Right hindlimb (tissue), 1 donor: ENCODE data around the gene PDCD7.
A peak's percentile ranks its signal among the peaks of the same experiment; 100 is the strongest.
"Not testable (repeated sequence)": the region's sequence is repeated elsewhere in the genome, so short reads cannot be mapped to it uniquely, and the experiment has no call there.

ENCODE experiments used
- DNase-seq: peaks from one replicate; pipeline ENCODE4 v3.0.0-alpha.2; 2018

The PDCD7 gene, protein sequence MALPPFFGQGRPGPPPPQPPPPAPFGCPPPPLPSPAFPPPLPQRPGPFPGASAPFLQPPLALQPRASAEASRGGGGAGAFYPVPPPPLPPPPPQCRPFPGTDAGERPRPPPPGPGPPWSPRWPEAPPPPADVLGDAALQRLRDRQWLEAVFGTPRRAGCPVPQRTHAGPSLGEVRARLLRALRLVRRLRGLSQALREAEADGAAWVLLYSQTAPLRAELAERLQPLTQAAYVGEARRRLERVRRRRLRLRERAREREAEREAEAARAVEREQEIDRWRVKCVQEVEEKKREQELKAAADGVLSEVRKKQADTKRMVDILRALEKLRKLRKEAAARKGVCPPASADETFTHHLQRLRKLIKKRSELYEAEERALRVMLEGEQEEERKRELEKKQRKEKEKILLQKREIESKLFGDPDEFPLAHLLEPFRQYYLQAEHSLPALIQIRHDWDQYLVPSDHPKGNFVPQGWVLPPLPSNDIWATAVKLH

DNA sequence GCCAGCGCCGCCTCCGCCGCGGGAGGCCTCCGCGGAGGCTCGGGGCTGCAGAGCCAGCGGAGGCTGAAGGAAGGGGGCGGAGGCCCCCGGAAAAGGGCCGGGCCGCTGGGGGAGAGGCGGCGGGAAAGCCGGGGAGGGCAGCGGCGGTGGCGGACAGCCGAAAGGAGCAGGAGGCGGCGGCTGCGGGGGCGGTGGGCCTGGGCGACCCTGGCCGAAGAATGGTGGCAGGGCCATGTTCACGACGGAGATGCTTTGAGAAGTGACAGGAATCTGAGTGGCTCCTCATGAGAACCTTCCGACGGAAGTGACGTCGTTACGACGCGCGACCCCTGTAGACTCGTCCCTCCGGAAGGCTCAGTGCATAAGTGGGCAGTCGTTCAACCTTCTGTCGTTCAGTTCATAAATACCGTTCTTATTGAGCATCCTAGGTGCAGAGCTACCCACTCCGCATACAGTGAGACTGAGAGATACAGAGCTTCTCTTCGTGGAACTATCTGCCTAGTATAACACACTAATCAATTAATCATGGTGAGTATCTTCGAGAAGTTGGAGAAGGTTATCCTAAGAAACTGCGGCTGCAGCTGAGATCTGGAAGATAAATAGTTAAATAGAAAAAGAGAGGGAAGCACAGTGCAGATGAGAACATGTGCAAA lies at the start of gene PDCD7:
TSS of gene PDCD7 (minus strand) at position 261 of the 653 bp plus-strand sequence. CDS start at position 234, 27 bp downstream.
- DNase-seq = peak; percentile 94

DNA sequence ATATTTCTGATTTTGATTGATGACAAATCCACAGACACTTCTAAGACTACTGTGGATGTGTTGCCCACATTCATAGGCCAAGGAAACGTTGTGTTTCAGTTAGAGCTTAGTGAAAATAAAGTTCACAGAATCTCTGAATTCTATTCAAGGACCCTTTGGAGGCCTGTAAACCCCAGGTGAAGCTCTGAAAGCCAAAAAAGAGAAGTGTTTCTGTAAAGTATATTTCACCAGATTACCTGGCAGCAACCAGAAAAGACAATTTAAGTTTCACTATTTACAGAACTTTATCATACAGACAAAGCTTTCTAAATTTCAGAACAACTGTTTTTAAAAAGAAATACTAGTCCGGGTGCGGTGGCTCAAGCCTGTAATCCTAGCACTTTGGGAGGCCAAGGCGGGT lies 48.9 kb upstream of the PDCD7 start:
- no peak for DNase-seq

DNA sequence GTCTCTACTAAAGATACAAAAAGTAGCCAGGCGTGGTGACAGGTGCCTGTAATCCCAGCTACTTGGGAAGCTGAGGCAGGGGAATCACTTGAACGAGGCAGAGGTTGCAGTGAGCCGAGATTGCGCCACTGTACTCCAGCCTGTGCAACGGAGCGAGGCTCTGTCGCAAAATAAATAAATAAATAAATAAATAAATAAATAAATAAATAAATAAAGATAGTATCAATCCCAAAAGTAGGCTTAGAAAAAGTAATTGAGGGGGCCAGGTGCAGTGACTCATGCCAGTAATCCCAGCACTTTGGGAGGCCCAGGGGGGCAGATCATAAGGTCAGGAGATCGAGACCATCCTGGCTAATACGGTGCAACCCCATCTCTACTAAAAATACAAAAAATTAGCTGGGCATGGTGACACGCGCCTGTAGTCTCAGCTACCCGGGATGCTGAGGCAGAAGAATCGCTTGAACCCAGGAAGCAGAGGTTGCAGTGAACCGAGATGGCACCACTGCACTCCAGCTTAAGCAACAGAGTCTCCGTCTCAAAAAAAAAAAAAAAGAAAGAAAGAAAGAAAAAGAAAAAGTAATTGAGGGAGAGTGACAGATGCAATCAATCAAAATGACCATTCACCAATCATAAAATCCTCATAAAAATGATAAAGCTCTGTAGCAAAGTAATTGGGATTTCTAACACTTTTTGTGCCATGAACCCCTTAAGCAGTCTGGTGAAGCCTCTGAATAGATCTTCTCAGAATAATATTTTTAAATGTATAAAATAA lies 48.2 kb upstream of the PDCD7 start:
- DNase-seq = not testable (repeated sequence)

DNA sequence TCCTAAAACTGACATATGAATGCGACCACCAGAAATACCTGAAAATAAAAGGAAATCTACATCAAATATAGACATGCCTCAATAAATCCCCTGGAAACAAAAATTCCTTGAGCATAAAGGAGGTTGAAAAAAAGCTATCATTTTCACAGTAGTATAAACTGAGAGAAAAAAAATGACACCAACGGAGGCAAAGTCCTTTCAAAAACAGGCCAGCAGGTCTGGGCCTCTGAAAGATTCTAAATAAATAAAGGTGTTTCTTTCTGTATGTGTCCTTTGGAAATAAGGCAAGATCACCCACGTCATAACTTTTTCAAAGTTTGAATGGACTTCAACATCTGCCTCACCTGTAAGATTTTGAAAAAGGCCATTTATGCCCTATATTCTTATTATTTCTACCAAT lies 46.6 kb upstream of the PDCD7 start:
- no peak for DNase-seq

DNA sequence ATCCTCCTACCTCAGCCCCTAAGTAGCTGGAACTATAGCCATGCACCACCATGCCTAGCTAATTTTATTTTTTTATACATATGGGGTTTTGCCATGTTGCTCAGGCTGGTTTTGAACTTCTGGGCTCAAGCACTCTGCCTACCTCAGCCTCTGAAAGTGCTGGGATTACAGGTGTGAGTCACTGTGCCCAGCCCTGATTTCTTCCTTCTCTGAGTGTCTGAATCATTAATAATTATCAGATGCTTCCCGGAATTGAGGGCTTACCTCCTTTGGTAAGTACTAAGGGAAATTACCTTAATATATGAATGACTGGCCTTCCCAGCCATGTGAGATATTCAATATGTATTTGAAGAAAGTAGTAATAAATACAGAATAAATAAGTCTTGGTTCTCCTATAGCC lies 44.3 kb upstream of the PDCD7 start:
- DNase-seq = no peak

DNA sequence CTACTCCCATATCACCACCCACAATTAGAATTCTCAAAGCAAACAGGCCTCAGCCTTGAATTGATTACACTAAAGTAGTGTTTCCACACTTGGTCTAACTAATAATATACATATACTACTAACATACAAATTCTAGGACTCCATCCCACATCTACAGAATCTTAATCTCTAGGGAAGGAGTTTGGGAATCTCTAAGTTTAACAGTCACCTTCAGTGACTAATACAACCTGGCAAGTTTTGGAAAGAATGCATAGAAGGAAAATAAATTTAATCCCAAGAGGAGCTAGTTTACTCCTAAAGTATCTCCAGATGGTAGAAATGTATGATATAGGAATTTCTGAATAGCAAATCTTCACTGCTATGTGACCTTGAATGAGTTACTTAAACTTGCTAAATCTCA lies 42.4 kb upstream of the PDCD7 start:
- no peak for DNase-seq

DNA sequence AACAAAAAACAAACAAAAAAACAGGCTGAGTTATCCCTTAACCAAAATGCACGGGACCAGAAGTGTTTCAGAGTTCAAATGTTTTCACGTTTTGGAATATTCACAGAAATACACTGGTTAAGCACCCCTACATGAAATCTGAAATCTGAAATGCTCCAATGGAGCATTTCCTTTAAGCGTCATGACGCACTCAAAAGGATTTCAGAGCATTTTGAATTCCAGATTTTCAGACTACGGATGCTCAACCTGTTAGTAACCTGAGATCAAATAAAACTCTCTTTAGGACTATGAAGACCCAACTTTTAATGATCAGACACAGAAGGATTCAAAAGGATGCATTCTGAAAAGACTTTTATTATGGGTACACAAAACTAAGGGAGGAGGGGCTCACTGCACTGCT lies 41.9 kb upstream of the PDCD7 start:
- DNase-seq = no peak

DNA sequence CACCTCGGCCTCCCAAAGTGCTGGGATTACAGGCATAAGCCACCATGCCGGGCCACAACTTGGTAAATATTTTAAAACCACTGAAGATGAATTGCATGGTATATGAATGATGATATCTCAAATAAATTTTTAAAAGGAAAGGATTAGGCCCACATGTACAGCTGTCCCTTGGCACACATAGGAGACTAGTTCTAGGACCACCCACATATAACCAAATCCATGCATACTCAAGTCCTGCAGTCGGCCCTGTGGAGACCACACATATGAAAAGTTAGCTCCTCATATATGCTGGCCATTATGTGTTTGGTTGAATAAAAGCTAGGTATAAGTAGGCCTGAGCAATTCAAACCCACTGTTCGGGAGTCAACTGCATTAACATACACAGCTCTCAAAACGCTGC lies 40.9 kb upstream of the PDCD7 start:
- DNase-seq = no peak

DNA sequence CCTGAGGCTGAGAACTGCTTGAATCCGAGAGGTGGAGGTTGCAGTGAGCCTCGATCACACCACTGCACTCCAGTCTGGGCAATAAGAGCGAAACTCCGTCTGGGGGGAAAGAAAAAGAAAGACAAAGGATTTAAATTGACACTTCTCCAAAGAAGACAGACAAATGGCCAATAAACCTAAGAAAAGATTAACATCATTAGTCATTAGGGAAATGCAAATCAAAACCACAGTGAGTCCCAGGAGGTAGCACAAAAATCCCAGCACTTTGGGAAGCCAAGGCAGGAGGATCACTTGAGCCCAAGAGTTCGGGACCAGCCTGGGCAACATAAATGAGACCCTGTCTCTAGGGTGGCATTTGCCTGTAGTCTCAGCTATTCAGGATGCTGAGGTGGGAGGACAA lies 38.9 kb upstream of the PDCD7 start:
- DNase-seq = no peak

DNA sequence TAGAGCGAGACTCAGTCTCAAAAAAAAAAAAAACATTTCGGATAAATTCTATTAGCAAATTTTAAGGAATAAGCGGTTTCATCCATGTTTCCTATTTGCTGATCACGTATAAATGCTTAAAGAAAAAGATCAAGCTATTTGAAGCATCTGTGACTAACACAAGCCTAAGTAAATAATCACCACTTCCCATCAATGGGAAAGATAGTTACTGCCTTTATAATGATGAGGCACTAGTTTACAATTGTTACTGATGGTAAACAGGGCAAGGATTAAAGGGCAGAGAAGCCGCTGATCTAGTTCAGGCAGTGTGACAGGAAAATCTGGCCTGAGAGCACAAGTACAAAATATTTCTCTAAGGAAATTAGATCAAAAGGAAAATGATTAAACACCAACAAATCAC lies 37.8 kb upstream of the PDCD7 start:
- no peak for DNase-seq

DNA sequence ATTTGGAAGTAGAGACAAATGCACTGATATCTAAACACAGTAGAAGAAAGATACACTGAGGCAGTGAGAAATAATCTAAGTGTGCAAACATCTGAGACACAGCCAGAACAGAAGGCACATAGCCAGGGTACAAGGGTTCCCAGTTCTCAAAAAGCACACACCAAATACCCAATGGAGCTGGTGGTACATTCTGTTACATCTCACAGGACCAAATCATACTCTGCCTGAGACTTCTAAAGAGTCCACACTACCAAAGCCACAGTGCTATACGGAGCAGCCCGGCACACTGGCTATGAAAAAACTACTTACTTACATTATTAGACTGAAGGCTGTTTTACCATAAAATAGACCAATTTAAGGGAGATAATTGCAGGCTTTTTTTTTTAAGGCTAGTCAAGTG lies 32.3 kb upstream of the PDCD7 start:
- DNase-seq = no peak

DNA sequence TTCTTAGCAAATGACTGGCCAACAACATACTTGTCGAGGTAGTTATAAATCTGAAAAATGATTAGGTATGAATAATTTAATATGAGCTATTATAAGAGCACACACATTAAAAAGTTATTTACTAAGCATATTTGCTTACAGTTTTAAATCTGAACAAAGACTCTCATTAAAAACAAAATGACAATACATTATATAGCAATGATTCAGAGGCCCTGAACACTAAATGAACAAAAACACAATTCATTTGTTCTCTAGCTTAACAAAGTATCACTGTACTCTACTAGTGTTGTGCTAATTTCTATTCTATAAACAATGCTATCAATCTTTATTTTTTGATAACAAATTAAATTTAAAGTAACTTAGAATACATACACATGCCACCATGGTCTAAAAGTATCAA lies 30.5 kb upstream of the PDCD7 start:
- DNase-seq = no peak

DNA sequence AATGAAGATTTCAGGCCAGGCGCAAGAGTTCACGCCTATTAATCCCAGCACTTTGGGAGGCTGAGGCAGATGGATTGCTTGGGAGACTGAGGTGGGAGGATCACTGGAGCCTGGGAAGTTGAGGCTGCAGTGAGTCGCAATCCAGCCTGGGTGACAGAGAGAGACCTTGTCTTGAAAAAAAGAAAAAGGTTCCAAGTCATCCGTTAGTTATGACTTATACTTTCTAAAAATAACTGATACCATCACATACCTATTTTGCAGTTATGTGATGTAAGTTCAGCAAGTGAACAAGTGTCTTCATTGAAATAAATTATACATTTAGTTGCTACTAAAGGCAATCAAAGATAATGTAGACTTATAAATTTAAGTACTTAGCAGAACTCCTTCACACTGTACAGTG lies 29.4 kb upstream of the PDCD7 start:
- no peak for DNase-seq

DNA sequence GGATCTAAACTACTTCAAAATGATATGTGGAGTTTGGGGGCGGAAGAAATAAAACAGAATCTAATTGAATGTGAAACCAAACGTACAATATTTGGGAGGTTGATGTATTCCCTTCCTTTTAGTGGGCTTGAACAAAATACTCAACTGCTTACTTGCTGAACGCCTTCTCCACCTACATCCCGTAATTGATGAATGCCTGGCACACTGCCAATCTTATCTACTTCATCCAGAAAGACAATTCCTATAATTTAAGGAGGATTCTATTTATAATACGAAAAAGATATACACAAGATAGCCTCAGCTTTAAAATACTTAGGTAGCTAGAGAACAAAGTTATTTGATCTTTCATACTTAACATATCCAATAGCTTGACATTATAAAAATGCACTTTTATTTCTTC lies 23.1 kb upstream of the PDCD7 start:
- DNase-seq = no peak

DNA sequence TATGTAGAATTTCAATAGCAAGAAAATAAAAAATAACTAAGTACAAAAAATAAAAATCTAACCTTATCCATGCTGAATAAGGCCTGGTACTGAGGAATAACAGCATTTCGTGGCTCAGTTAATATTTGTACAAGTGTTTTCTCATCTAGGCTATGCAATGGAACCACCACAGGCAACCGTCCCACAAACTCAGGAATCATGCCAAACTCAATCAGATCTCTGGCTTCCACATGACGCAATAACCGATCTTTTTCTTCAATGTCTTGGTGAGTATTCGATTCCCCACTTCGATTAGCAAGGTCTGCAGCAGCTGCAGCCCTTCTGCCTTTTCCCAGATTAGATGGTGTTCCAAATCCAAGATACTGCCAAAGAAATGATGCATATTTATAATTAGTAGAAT lies 21.1 kb upstream of the PDCD7 start:
- DNase-seq = no peak

DNA sequence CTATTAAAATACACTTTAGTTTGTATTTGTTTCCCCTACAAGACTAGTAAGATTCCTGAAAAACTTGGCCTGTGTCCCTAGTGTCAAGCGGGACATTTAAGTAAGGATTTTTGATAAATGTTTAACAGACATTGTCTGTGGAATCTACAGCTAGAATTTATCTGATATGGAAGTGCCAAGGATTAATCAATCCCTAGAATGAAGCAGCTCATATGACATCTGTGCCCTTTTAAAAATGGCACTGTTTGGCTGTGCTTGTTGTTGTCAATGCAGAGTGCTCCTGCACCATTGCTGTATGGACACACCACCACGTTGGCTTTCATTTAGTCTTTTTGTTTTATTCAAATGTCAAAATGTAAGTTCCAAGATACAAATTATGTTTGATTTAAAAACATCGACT lies 14.3 kb upstream of the PDCD7 start:
- DNase-seq = no peak

DNA sequence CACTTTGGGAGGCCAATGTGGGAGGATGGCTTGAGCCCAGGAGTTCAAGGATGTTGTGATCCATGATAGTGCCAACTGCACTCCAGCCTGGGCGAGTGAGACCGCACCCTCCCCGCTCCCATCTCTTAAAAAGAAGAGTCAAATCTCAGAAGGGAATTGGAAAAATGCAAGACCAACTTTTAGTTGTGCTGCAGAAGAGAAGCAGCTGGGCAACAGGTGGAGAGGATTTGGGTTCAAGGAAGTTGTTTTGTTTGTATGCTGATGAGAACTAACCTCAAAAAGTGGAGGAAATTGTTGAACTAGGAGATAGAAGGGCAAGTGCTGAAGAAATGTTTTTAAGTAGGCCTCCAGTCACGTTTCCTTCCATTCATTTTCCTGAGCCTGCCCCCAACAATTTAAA lies 12.8 kb upstream of the PDCD7 start:
- no peak for DNase-seq

DNA sequence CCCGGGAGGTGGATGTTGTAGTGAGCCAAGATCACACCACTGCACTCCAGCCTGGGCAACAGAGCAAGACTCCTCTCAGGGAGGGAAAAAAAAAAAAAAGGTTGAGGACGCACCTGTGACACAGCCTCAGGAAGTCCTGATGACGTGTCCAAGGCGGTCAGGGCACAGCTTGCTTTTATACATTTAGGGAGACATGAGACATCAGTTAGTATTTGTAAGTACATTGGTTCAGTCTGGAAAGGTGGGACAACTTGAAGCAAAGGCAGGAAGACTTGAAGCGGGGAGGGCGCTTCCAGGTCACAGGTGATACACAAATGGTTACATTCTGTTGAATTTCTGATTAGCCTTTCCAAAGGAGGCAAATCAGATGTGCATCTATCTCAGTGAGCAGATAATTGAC lies 5.0 kb upstream of the PDCD7 start:
- DNase-seq = not testable (repeated sequence)

DNA sequence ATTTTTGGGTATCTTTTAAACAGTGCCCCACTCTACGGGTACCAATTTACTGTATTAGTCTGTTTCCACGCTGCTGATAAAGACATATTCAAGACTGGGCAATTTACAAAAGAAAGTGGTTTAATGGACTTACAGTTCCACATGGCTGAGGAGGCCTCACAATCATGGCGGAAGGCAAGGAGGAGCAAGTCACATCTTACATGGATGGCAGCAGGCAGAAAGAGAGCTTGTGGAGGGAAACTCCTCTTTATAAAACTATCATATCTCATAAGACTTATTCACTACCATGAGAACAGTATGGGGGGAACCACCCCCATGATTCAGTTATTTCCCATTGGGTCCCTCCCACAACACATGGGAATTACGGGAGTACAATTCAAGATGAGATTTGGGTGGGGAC lies 4.3 kb upstream of the PDCD7 start:
- not testable (repeated sequence) for DNase-seq

DNA sequence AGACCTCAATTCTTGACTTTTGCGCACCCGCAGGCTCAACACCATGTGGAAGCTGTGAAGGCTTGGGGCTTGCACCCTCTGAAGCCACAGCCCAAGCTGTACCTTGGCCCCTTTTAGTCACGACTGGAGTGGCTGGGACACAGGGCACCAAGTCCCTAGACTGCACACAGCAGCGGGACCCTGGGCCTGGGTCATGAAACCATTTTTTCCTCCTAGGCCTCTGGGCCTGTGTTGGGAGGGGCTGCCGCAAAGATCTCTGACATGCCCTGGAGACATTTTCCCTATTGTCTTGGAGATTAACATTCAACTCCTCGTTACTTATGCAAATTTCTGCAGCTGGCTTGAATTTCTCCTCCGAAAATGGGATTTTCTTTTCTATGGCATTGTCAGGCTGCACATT lies 3.5 kb upstream of the PDCD7 start:
- DNase-seq = not testable (repeated sequence)

DNA sequence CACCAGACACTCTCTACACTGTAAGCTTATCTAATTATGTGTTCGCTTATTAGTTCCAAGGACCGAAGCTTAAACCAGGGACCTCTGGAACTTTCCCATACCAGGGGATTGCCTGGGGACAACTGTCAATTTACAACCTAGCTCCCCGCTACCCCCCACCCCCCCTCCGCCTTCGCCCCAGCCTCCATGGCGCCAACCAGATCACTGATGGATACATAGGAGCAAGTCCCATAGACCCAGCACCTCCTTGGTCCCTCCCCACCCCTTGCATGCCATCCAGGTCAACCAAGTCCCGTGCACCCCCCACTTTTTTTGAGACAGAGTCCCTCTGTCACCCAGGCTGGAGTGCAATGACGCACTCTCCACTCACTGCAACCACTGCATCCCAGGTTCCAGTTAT lies 930 bp upstream of the PDCD7 start:
- no peak for DNase-seq

DNA sequence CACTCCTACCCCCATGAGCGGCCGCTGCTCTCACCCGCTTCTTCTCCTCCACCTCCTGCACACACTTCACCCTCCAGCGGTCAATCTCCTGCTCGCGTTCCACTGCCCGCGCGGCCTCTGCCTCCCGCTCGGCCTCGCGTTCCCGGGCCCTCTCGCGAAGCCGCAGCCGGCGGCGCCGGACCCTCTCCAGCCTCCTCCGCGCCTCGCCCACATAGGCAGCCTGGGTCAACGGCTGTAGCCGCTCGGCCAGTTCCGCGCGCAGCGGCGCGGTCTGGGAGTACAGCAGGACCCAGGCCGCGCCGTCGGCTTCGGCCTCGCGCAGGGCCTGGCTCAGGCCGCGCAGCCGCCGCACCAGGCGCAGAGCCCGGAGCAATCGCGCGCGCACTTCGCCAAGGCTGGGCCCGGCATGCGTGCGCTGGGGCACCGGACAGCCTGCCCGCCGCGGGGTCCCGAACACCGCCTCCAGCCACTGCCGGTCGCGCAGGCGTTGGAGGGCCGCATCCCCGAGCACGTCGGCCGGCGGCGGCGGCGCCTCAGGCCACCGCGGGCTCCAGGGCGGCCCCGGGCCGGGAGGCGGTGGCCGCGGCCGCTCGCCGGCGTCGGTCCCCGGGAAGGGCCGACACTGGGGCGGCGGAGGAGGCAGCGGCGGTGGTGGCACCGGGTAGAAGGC lies 595 bp downstream of the PDCD7 start:
- DNase-seq = peak; percentile 41

DNA sequence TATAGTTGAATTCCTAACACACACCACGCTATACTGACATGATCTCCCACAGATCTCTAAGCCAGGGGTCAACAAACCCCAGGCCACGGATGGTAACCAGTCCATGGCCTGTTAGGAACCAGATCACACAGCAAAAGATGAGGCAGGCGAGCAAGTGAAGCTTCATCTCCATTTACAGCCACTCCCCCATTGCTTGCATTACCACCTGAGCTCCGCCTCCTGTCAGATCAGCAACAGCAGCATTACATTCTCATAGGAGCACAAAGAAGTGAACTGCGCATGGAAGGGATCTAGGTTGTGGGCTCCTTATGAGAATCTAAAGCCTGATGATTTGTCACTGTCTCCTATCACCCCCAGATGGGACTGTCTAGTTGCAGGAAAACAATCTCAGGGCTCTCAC lies 2.7 kb downstream of the PDCD7 start:
- no peak for DNase-seq
